Hepatocyte (in vitro differentiated cells): Measurements from ENCODE around the gene ZBTB43. TPM values are rescaled to one million over a fixed set of nuclear protein-coding genes. Genes with fewer than 3 reads are reported as not detected.

ENCODE experiments used
- DNase-seq: peaks from one replicate; pipeline ENCODE4 v3.0.0-alpha.2; 2016; ENCODE audit warnings: low spot score
- H2AFZ ChIP-seq: fragments of 200-600 bp; sonication (generic); 2 replicates; pipeline ENCODE4 v1.6.0; 2016; ENCODE audit warnings: antibody characterized with exemption, mild to moderate bottlenecking
- H3K27ac ChIP-seq: fragments of 200-600 bp; sonication (generic); 2 replicates; pipeline ENCODE4 v1.5.1; 2016; ENCODE audit warnings: mild to moderate bottlenecking
- H3K27me3 ChIP-seq: fragments of 200-600 bp; sonication (generic); 2 replicates; pipeline ENCODE4 v1.6.1; 2016
- H3K36me3 ChIP-seq: fragments of 200-600 bp; sonication (generic); replicated peaks from 2 replicates; pipeline ENCODE4 v1.5.1; 2016; ENCODE audit warnings: low read depth; ENCODE audit not compliant: insufficient read depth
- H3K4me1 ChIP-seq: fragments of 200-600 bp; sonication (generic); 2 replicates; pipeline ENCODE4 v1.5.1; 2016; ENCODE audit warnings: mild to moderate bottlenecking, moderate library complexity; ENCODE audit not compliant: insufficient read depth
- H3K4me2 ChIP-seq: fragments of 200-600 bp; sonication (generic); 2 replicates; pipeline ENCODE4 v1.6.0; 2016
- H3K4me3 ChIP-seq: fragments of 200-600 bp; sonication (generic); 2 replicates; pipeline ENCODE4 v1.5.1; 2016; ENCODE audit warnings: mild to moderate bottlenecking
- H3K79me2 ChIP-seq: fragments of 200-600 bp; sonication (generic); 2 replicates; pipeline ENCODE4 v1.6.0; 2017; ENCODE audit warnings: mild to moderate bottlenecking
- H3K9me2 ChIP-seq: fragments of 200-600 bp; sonication (generic); replicated peaks from 2 replicates; pipeline ENCODE4 v1.6.0; 2017; ENCODE audit warnings: mild to moderate bottlenecking; ENCODE audit not compliant: insufficient read depth
- H3K9me3 ChIP-seq: fragments of 200-600 bp; sonication (generic); 2 replicates; pipeline ENCODE4 v1.5.1; 2016; ENCODE audit warnings: low read depth, mild to moderate bottlenecking
- H4K20me1 ChIP-seq: fragments of 200-600 bp; sonication (generic); 2 replicates; pipeline ENCODE4 v1.6.0; 2016; ENCODE audit warnings: mild to moderate bottlenecking; ENCODE audit not compliant: insufficient read depth, poor library complexity, severe bottlenecking
- CTCF ChIP-seq: fragments of 200-600 bp; sonication (generic); IDR thresholded peaks from 2 replicates; pipeline ENCODE4 v1.5.1; 2016; ENCODE audit warnings: antibody characterized with exemption, mild to moderate bottlenecking; ENCODE audit not compliant: poor library complexity
- EZH2 ChIP-seq: fragments of 200-600 bp; sonication (generic); IDR thresholded peaks from 2 replicates; pipeline ENCODE4 v1.6.1; 2016; ENCODE audit warnings: antibody characterized with exemption, mild to moderate bottlenecking, borderline replicate concordance
- EZH2phosphoT487 ChIP-seq: fragments of 200-600 bp; sonication (generic); IDR thresholded peaks from one replicate; pipeline ENCODE4 v1.6.1; 2018; ENCODE audit warnings: antibody characterized with exemption, mild to moderate bottlenecking, low read depth, moderate library complexity; ENCODE audit not compliant: unreplicated experiment, severe bottlenecking
- WGBS: methylation state at CpG from one replicate; pipeline ENCODE4 v1.1.6; 2016; ENCODE audit warnings: low lambda C conversion rate; ENCODE audit errors: missing lambda C conversion rate; 5-methylcytosine and 5-hydroxymethylcytosine counted together
- polyA plus RNA-seq: library from polyadenylated mRNA; unstranded; fragments of >200 nt; fragmentation: Nextera tagmentation; extraction: Ambion mirVana; gene quantifications from 2 replicates; pipeline ENCODE4 v1.2.1, GENCODE V29; 2016
- total RNA-seq: library from RNA; depleted of rRNA; stranded (reverse); fragments of >200 nt; gene quantifications from 2 replicates; pipeline ENCODE4 v1.2.3, GENCODE V29; 2014

ZBTB43 gene
- total and polyA plus RNA-seq, 2 experiments from 2014 or later: 14.9 to 16.4 TPM

- 64% methylated on average over 6 of the region's 6 CpGs for WGBS
Observed at GRCh38 chr9:126851286-126851880, 46.5 kb downstream of the ZBTB43 start.

GRCh38 chr9:126852086-126852688 is 47.3 kb downstream of the ZBTB43 start:
- H3K27ac ChIP-seq: no peak overlapping the region
- DNase-seq: no peak
- no peaks in the 10 kb centered on the region for H3K79me2 ChIP-seq
- no peaks in the 10 kb centered on the region for H3K36me3 ChIP-seq
- no peak overlapping the region for H3K4me3 ChIP-seq
- peaks cover 8% of the 10 kb centered on the region for H3K27me3 ChIP-seq
- H4K20me1 ChIP-seq: no peaks in the 10 kb centered on the region
- no peaks in the 10 kb centered on the region for H3K9me2 ChIP-seq
- H3K9me3 ChIP-seq: no peaks in the 10 kb centered on the region
- no peak overlapping the region for H2AFZ ChIP-seq
- 48% methylated on average over 3 of the region's 3 CpGs for WGBS
- no peak overlapping the region for H3K4me2 ChIP-seq
- TF ChIP-seq CTCF (no peak), EZH2 (no peak), EZH2phosphoT487 (no peak)
- no peaks in the 10 kb centered on the region for H3K4me1 ChIP-seq

More at GRCh38 chr9:126851286-126851880, 46.5 kb downstream of the ZBTB43 start:
- H3K4me2 ChIP-seq: no peak overlapping the region
- no peaks in the 10 kb centered on the region for H3K79me2 ChIP-seq
- no peaks in the 10 kb centered on the region for H4K20me1 ChIP-seq
- DNase-seq: no peak
- no peak overlapping the region for H3K27ac ChIP-seq
- TF ChIP-seq EZH2: no peak
- no peak for TF ChIP-seq CTCF
- no peak for TF ChIP-seq EZH2phosphoT487
- no peaks in the 10 kb centered on the region for H3K4me1 ChIP-seq
- H2AFZ ChIP-seq: no peak overlapping the region
- H3K9me3 ChIP-seq: no peaks in the 10 kb centered on the region
- peaks cover 8% of the 10 kb centered on the region for H3K27me3 ChIP-seq
- H3K4me3 ChIP-seq: no peak overlapping the region
- no peaks in the 10 kb centered on the region for H3K36me3 ChIP-seq
- no peaks in the 10 kb centered on the region for H3K9me2 ChIP-seq

GRCh38 chr9:126853667-126854066 is 48.8 kb downstream of the ZBTB43 start:
- H3K27ac ChIP-seq: no peak overlapping the region
- H4K20me1 ChIP-seq: no peaks in the 10 kb centered on the region
- no peak overlapping the region for H3K4me3 ChIP-seq
- WGBS: 93% methylated on average over 5 of the region's 5 CpGs
- H2AFZ ChIP-seq: no peak overlapping the region
- no peak for DNase-seq
- no peaks in the 10 kb centered on the region for H3K4me1 ChIP-seq
- TF ChIP-seq CTCF (no peak), EZH2 (no peak), EZH2phosphoT487 (no peak)
- H3K9me2 ChIP-seq: no peaks in the 10 kb centered on the region
- no peaks in the 10 kb centered on the region for H3K79me2 ChIP-seq
- H3K27me3 ChIP-seq: peaks cover 8% of the 10 kb centered on the region
- no peak overlapping the region for H3K4me2 ChIP-seq
- H3K36me3 ChIP-seq: no peaks in the 10 kb centered on the region
- no peaks in the 10 kb centered on the region for H3K9me3 ChIP-seq
